Activated T-helper 17 cell treated with anti-CD3 and anti-CD28 coated beads, Interleukin-2, amount 50 U/mL, for 72 hours (primary cell): ENCODE results near the gene NUP93. TPM values are rescaled to one million over a fixed set of nuclear protein-coding genes. Genes with fewer than 3 reads are reported as not detected.
"Not testable (repeated sequence)": the region's sequence is repeated elsewhere in the genome, so short reads cannot be mapped to it uniquely, and the experiment has no call there.

ENCODE experiments used
- ATAC-seq: fragments of 150-1000 bp; cut with Tn5 transposase; replicated peaks from 2 replicates; pipeline ENCODE4 v1.10.0; 2021; ENCODE audit warnings: mild to moderate bottlenecking, moderate library complexity
- H3K27ac Mint-ChIP-seq: one replicate; pipeline ENCODE4 v1.8.0; 2022; ENCODE audit warnings: mixed read lengths
- H3K27me3 Mint-ChIP-seq: one replicate; pipeline ENCODE4 v1.8.0; 2022; ENCODE audit warnings: mixed read lengths
- H3K36me3 Mint-ChIP-seq: one replicate; pipeline ENCODE4 v1.8.0; 2022; ENCODE audit warnings: low read depth, mild to moderate bottlenecking, mixed read lengths
- H3K4me1 Mint-ChIP-seq: one replicate; pipeline ENCODE4 v1.8.0; 2022; ENCODE audit warnings: mixed read lengths
- H3K4me3 Mint-ChIP-seq: one replicate; pipeline ENCODE4 v1.8.0; 2022; ENCODE audit warnings: mild to moderate bottlenecking, mixed read lengths
- H3K9me3 Mint-ChIP-seq: one replicate; pipeline ENCODE4 v1.8.0; 2022; ENCODE audit warnings: mixed read lengths
- total RNA-seq, 2 donors: library from RNA; stranded (reverse); gene quantifications; one replicate each; pipeline ENCODE4 v1.2.3, GENCODE V29; 2022

Gene NUP93
- total RNA-seq, 2 donors from 2014 or later = 51.5 to 112 TPM

DNA sequence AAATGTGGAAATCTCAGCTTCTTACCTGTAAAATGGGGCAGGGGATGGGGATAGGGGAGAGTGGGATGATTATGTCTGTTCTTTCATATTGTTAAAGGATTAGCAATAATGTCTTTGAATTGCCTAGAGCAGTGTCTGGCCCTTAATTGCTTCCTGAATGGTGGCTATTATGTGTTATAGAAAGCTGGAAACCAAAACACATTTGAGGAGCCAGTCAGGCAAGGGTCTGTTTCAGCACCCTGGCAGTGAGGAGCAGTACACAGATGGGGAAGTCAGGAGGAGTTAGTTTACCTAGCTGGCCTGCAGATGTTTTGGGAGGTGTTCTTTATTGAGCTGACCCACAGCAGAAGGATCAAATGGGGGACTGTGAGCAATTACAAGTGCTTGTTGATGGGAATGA lies 63.0 kb downstream of the NUP93 start:
- H3K27ac Mint-ChIP-seq = peak overlapping the region; percentile 1
- ATAC-seq = no peak
- H3K4me3 Mint-ChIP-seq = no peak overlapping the region
- peaks cover 2% of the 10 kb centered on the region for H3K36me3 Mint-ChIP-seq
- no peaks in the 10 kb centered on the region for H3K4me1 Mint-ChIP-seq
- H3K27me3 Mint-ChIP-seq = no peaks in the 10 kb centered on the region
- H3K9me3 Mint-ChIP-seq = no peaks in the 10 kb centered on the region

DNA sequence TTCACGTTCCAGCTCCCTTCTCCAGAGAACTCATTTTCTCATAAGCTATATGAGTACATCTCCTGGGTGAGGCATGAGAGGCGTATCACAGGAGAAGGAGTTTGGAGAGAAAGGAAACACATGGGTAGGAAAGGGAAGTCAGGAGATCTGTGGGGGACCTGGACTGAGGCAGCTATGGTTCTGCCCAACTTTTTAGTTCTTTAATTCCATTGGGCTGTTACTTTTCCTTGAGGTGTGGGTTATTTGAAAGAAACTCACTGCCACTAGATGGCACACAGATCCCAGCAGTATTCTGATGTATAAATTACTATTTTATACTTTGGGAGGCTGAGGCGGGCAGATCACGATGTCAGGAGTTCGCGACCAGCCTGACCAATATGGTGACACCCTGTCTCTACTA lies 63.6 kb downstream of the NUP93 start:
- Mint-ChIP-seq H3K27ac (no peak overlapping the region), H3K27me3 (no peaks in the 10 kb centered on the region), H3K4me1 (no peaks in the 10 kb centered on the region), H3K4me3 (no peak overlapping the region), H3K9me3 (no peaks in the 10 kb centered on the region), H3K36me3 (peaks cover 7% of the 10 kb centered on the region)
- ATAC-seq = no peak

DNA sequence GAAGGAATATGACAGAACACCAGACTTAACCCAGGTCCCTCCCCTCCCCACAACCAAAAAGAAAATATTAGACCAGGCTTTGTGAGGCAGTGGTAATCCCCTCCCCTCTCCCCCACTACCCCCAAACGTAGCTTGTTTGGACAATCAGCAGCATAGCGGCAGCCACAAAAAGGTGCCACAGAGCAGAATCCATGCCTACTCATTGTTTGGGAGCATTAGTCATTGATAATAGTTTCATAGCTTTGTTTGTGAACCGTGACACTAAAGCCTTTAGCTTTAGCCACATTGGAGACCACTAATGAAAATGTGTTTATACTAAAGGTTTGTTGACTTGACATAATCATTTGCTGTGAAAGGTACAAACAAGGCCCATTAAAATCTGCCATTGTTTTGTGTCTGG lies 65.1 kb downstream of the NUP93 start:
- Mint-ChIP-seq H3K36me3 (peaks cover 16% of the 10 kb centered on the region), H3K4me3 (no peak overlapping the region)

DNA sequence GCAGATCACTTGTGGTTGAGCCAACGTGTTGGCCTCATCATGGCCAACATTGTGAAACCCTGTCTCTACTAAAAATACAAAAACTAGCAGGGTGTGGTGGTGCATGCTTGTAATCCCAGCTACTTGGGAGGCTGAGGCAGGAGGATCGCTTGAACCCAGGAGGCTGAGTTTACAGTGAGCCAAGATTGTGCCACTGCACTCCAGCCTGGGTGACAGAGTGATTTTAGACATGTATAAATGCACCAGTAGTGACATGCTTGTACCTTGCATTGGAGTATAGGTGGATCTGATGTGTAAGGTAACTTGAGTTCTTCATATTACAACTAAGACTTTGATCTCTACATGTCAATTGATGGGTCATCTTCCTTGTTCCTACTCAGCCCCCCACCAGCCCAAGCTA lies 67.1 kb downstream of the NUP93 start:
- not testable (repeated sequence) for H3K27ac Mint-ChIP-seq, H3K9me3 Mint-ChIP-seq, H3K4me1 Mint-ChIP-seq, H3K27me3 Mint-ChIP-seq, H3K4me3 Mint-ChIP-seq, ATAC-seq
- H3K36me3 Mint-ChIP-seq = peaks cover 21% of the 10 kb centered on the region

More for the DNA sequence above, 65.1 kb downstream of the NUP93 start:
- no peak for ATAC-seq
- no peak overlapping the region for H3K27ac Mint-ChIP-seq
- H3K27me3 Mint-ChIP-seq = no peaks in the 10 kb centered on the region
- no peaks in the 10 kb centered on the region for H3K4me1 Mint-ChIP-seq
- H3K9me3 Mint-ChIP-seq = no peaks in the 10 kb centered on the region

DNA sequence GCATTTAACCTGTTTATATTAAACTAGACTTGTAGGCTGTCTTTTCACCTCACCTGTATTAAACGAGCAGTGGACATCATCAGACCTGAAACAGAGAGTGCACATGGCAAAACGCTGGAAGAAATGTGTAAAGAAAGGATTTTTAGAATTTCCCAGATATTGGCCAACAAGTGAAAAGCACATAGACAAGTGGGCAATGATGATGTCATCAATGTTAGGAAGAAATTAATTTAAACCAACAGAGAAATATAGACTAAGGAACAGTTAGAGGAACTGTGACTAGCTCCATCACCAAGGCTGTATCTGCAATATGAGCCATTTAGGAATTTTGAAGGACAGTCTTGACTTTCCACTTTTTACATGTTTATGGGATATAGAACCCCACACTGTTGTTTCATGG lies 67.9 kb downstream of the NUP93 start:
- no peaks in the 10 kb centered on the region for H3K9me3 Mint-ChIP-seq
- H3K27ac Mint-ChIP-seq = no peak overlapping the region
- no peaks in the 10 kb centered on the region for H3K27me3 Mint-ChIP-seq
- H3K4me3 Mint-ChIP-seq = no peak overlapping the region
- ATAC-seq = no peak
- no peaks in the 10 kb centered on the region for H3K4me1 Mint-ChIP-seq
- peaks cover 21% of the 10 kb centered on the region for H3K36me3 Mint-ChIP-seq

DNA sequence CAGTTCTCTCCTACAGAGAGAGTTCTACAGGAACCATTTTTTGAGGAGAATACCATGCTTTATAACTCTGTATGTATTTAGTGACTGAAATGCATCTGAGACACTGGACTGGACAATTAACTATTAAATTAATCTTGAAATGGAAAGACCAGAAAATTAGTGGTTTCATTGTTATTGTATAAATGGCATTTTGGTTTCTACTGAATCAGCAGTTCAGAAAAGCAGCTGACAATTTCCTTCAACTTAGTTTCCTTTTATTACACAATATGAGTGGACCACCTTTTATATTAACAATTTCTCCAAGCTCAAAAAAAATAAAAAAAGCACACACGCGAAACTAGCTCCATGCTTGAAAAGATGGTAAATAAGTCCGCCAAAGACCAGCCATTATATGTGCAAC lies 69.0 kb downstream of the NUP93 start:
- no peaks in the 10 kb centered on the region for H3K9me3 Mint-ChIP-seq
- no peak overlapping the region for H3K27ac Mint-ChIP-seq
- peaks cover 24% of the 10 kb centered on the region for H3K36me3 Mint-ChIP-seq
- H3K4me1 Mint-ChIP-seq = no peaks in the 10 kb centered on the region
- no peak for ATAC-seq
- no peaks in the 10 kb centered on the region for H3K27me3 Mint-ChIP-seq
- H3K4me3 Mint-ChIP-seq = no peak overlapping the region

DNA sequence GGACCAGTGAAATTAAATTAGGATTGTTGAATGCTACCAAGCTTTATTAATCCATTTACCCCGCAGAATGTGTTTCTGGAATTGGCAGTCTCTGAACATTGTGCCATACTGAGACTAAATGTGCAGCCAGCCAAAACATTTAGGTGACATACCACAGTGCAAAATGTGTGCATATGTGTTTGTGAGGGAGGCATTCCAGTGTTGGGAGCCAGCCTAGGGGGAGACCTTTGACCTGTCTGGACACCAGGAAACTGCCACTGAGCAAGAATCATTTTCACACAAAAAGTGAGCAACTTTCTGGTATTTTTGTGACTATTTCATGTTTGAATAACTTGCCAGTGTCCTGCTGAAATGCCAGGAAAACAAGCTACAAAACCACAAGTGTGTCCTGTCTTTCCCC lies 70.4 kb downstream of the NUP93 start:
- Mint-ChIP-seq H3K36me3 (peaks cover 31% of the 10 kb centered on the region), H3K4me1 (no peaks in the 10 kb centered on the region), H3K27ac (no peak overlapping the region), H3K9me3 (no peaks in the 10 kb centered on the region), H3K4me3 (no peak overlapping the region), H3K27me3 (no peaks in the 10 kb centered on the region)
- no peak for ATAC-seq

DNA sequence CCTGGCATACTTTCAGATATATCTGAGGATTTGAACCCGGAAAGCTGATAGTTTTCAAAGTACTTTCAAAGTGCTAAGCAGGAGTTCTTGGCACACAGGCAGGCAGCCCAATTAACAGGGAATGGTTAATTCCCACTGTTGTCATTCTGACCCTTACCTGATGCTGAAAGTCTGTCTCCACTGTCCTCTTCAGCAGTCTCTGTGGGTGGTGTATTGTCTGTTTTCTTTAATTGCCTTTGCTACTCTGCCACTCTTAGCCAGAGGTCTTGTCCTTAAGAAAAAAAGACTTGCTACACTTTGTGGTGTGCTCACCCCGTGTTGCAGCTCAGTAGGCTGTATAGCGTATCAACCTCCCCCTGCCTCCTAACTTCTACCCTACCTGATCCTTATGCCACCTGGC lies 71.8 kb downstream of the NUP93 start:
- Mint-ChIP-seq H3K9me3 (no peaks in the 10 kb centered on the region), H3K27me3 (no peaks in the 10 kb centered on the region), H3K4me1 (no peaks in the 10 kb centered on the region), H3K27ac (no peak overlapping the region), H3K36me3 (peaks cover 45% of the 10 kb centered on the region), H3K4me3 (no peak overlapping the region)
- no peak for ATAC-seq

DNA sequence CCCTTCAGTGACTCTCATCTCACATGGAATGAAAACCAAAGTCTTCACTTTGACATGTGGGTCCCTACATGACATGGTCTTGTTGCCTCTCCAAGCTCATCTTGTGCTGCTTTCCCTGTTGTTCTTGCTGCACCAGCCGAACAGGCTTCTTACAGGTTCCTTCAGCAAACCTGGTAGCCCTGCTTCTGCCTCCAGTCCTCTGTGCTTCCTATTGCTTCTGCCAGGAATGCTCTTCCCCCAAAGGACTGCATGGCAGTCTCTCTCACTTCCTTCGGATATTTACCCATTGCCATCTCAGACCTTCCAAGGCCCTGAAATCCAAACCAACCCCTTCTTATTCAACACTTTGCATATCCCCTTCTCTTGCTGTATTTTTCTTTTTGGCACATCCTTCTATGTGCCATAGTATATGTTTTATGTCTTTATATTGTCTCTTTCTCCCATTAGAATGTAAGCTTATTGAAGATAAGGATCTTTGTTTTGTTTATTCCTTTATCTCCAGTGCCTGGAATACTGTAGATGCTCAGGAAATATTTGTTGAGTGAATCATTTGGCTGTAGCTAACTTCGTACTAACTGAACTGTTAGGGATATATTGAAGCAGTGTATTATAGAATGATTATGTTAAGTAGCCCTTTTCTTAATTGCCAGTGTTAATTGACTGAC lies 77.2 kb downstream of the NUP93 start:
- no peak overlapping the region for H3K4me3 Mint-ChIP-seq
- peaks cover 45% of the 10 kb centered on the region for H3K36me3 Mint-ChIP-seq
- no peaks in the 10 kb centered on the region for H3K9me3 Mint-ChIP-seq
- no peaks in the 10 kb centered on the region for H3K4me1 Mint-ChIP-seq
- no peak for ATAC-seq
- no peak overlapping the region for H3K27ac Mint-ChIP-seq
- no peaks in the 10 kb centered on the region for H3K27me3 Mint-ChIP-seq

DNA sequence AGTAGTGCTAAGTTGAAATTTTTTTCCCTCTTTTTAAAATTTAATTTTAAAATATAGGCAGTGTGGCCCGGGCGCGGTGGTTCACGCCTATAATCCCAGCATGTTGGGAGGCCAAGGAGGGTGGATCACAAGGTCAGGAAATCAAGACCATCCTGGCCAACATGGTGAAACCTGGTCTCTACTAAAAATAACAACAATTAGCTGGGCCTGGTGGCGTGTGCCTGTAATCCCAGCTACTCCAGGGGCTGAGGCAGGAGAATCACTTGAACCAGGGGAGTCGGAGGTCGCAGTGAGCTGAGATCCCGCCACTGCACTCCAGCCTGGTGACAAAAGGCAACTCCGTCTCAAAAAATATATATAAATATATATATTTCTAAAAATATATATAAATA lies 77.7 kb downstream of the NUP93 start:
- peaks cover 45% of the 10 kb centered on the region for H3K36me3 Mint-ChIP-seq
- H3K4me1 Mint-ChIP-seq, ATAC-seq, H3K27me3 Mint-ChIP-seq, H3K4me3 Mint-ChIP-seq, H3K27ac Mint-ChIP-seq, H3K9me3 Mint-ChIP-seq: not testable (repeated sequence)

DNA sequence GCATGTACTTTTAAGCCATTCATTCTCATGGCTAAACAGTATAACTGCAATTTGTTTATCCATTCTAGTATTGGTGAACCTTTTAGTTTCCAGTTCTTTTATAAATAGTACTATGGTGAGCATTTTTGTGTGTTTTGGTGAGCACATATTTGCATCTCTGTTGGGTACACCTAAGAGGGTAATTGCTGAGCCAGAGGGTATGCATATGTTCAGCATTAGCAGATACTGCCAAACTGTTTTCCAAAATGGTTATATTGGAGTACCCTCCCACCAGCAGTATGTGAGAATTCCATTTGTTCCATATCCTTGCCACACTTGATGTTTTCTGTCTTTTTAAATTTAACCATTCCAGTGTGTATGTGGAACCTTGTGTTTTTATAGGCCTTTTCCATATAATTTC lies 81.0 kb downstream of the NUP93 start:
- H3K4me1 Mint-ChIP-seq = no peaks in the 10 kb centered on the region
- ATAC-seq = no peak
- no peak overlapping the region for H3K4me3 Mint-ChIP-seq
- H3K9me3 Mint-ChIP-seq = no peaks in the 10 kb centered on the region
- H3K27me3 Mint-ChIP-seq = no peaks in the 10 kb centered on the region
- H3K36me3 Mint-ChIP-seq = peaks cover 30% of the 10 kb centered on the region
- H3K27ac Mint-ChIP-seq = no peak overlapping the region

DNA sequence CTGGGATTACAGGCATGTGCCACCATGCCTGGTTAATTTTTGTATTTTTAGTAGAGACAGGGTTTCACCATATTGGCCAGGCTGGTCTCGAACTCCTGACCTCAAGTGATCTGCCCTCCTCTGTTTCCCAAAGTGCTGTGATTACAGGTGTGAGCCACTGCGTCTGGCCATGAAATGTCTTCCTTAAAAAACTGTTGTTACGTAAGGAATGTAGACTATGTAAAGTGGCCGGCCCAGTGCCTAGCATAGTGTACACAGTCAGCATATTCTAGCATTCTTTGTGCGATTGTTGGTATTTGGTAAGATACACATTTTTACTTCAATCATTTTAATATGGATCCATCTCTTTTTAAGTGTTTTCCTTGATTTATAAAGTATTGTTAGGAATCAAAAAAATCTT lies 81.7 kb downstream of the NUP93 start:
- not testable (repeated sequence) for H3K27ac Mint-ChIP-seq, H3K9me3 Mint-ChIP-seq, ATAC-seq, H3K4me3 Mint-ChIP-seq, H3K4me1 Mint-ChIP-seq, H3K27me3 Mint-ChIP-seq
- H3K36me3 Mint-ChIP-seq = peaks cover 23% of the 10 kb centered on the region

DNA sequence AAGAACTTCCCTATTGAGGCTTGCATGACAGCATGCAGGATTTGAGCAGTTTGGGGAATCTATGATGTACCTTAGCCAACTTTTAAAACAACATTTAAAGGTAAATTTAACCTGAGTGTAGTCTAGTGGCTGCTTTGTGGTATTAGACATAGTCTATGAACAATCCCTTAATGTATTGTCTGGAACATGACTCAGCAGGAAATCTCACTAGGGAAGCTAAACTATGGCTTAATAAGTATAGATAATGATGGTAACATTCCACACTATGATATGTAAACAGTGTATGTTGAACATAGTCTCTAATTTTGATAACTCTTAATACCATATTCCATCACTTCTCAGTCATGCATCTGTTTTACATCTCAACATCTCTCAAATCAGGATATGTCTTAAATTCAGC lies 83.0 kb downstream of the NUP93 start:
- Mint-ChIP-seq H3K27me3 (no peaks in the 10 kb centered on the region), H3K4me1 (no peaks in the 10 kb centered on the region), H3K9me3 (no peaks in the 10 kb centered on the region), H3K4me3 (no peak overlapping the region), H3K27ac (no peak overlapping the region), H3K36me3 (peaks cover 14% of the 10 kb centered on the region)
- no peak for ATAC-seq

DNA sequence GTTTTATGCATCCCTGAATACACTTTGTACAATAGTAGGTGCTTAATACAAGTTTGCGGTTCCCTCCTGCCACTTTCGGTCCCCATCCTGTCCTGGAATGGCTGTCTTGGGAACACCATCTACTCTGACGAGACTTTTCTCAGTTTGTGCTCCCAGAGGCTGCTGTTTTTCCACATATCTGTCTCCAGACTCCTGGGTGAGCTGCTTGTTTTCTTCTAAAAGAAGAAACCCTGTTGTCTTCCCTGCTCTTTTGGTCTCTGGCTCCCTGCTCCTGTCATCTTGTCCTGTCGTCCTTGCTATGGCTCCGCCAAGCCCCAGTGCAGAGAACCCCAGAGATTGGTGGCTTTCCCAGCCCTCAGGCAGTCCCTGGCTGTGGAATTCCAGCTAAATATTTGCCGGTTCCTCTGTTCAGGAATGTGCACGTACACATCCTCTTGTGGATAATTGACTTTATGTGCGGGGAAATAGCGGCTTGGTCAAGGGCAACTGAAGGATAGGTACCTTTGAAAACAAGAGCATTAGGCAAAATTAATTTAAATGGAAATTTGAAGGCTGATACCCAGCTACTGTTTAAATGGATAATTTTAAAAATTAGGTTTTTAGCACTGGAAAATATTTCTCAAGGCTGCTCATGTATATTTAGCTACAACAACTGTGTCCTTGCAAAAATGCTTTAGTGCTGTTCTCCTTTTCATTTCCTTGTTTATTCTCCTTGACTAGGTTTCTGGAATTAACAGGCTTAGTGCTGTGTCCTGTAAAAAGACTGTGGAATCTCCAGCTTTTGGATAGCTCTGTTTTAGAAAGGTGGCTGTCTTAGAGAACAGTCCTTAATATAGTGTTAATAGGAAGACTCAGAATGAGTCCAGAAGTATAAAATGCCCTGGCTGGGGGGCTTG lies 84.9 kb downstream of the NUP93 start:
- Mint-ChIP-seq H3K4me3 (no peak overlapping the region), H3K9me3 (no peaks in the 10 kb centered on the region), H3K36me3 (peaks cover 21% of the 10 kb centered on the region), H3K27ac (no peak overlapping the region), H3K27me3 (no peaks in the 10 kb centered on the region), H3K4me1 (no peaks in the 10 kb centered on the region)
- no peak for ATAC-seq

DNA sequence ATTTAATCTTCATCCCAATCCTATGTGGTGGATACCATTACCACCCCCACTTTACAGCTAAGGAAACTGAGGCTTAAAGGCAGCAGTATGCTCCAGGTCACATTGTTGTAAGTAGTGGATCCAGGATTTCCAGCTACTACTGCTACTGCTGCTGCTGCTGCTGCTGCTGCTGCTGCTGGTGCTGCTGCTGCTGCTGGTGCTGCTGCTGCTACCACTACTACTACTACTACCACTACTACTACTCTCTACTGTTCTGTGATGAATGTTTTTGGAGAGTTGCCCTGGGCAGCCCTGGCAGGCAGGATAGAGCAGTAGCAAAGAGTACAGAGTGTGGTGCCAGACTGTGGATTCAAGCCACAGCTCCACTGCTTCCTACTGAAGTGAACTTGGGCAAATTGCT lies 85.8 kb downstream of the NUP93 start:
- Mint-ChIP-seq H3K4me1 (no peaks in the 10 kb centered on the region), H3K4me3 (no peak overlapping the region)
- no peak for ATAC-seq

More for the DNA sequence above, 85.8 kb downstream of the NUP93 start:
- peaks cover 23% of the 10 kb centered on the region for H3K36me3 Mint-ChIP-seq
- no peaks in the 10 kb centered on the region for H3K27me3 Mint-ChIP-seq
- H3K9me3 Mint-ChIP-seq = no peaks in the 10 kb centered on the region
- no peak overlapping the region for H3K27ac Mint-ChIP-seq
